ENCODE measurements around the gene GULP1. TPM values are rescaled to one million over a fixed set of nuclear protein-coding genes. Genes with fewer than 3 reads are reported as not detected.

GULP1 gene
- total and polyA plus RNA-seq, 2 donors, result 36.2 to 119 TPM

DNA sequence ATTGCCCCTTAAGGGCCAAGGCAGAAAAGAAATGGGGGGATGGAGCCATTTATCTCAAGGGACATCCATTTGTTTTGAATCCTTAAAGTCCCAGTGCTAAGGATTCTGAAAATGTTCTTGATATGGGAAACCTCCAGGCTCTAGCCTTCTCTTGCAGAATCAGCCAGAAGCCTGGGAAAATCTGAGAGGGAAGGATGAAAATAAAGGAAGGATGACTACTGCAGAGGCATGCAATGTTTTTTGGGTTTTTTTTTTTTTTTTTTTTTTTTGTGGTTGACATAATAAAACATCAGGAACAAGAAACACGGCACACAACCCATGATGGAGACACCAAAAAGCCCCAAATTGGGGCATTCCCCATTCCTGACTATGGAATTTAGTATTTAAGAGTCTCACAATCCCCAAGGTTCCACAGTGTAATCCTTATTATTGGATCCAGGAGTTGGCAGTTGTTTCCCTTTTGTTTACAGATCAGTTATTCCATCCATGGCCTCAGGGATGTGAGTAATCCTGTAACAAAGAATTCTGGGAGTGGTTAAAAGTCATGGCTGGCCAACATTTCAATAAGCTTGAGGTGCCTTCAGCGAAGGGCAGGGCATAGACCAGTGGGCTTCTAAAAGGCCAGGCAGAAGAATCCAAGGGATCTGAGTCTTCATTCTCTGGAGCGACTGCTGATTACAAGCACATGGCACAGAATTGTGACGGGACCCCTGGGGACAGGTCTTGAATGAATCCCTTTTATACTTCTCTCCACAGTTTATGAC lies 337.5 kb downstream of the GULP1 start:
- no peak for DNase-seq (ENCODE audit: extremely low spot score)
- Histone ChIP-seq H3K4me1 (ENCODE audit: insufficient read depth) (no peaks in the 10 kb centered on the region), H3K36me3 (ENCODE audit: insufficient read depth) (no peaks in the 10 kb centered on the region), H3K4me3 (ENCODE audit: low read depth, low read length) (no peak overlapping the region), H3K27ac (ENCODE audit: low read depth) (no peak overlapping the region)
- 73% methylated on average over 4 of the region's 4 CpGs for WGBS

DNA sequence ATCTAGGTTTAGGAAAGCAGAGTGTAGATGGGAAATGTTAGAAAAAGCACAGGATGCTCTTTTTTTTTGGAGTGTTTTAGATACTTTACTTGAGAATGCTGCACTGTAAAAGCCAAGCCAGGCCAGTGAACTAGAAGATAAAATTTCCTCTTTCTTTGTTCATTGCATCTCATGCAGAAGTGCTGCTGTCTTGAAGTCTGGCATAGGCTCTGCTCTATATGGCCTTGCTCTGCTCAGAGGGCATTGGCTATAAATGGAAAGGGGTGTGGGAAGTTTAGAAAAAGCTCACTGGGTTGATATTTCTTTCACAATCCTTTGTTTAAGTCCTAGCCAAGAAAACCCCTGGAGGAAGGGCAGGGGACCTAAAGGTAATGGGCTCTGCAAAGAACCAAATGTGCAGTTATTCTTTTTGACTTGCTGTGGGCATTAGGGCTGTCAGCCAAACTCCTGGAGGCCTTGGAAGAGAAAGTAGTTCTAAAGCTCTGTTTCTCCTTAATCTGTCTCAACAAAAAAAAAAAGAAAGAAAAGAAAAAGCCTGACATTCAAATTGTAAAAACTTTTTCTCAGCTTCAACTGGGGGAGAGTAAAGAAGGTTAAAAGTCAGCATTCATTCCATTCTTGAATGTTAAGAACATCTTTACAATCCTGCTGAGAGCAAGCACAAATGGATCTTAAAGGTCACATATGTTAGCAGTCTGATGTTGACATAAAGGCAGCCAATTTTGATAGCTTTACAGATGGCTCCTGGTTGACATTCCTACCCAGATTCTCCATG lies 338.3 kb downstream of the GULP1 start:
- Histone ChIP-seq H3K4me3 (ENCODE audit: low read depth, low read length) (no peak overlapping the region), H3K4me1 (ENCODE audit: insufficient read depth) (no peaks in the 10 kb centered on the region), H3K36me3 (ENCODE audit: insufficient read depth) (no peaks in the 10 kb centered on the region), H3K27ac (ENCODE audit: low read depth) (no peak overlapping the region)
- no peak for DNase-seq (ENCODE audit: extremely low spot score)

DNA sequence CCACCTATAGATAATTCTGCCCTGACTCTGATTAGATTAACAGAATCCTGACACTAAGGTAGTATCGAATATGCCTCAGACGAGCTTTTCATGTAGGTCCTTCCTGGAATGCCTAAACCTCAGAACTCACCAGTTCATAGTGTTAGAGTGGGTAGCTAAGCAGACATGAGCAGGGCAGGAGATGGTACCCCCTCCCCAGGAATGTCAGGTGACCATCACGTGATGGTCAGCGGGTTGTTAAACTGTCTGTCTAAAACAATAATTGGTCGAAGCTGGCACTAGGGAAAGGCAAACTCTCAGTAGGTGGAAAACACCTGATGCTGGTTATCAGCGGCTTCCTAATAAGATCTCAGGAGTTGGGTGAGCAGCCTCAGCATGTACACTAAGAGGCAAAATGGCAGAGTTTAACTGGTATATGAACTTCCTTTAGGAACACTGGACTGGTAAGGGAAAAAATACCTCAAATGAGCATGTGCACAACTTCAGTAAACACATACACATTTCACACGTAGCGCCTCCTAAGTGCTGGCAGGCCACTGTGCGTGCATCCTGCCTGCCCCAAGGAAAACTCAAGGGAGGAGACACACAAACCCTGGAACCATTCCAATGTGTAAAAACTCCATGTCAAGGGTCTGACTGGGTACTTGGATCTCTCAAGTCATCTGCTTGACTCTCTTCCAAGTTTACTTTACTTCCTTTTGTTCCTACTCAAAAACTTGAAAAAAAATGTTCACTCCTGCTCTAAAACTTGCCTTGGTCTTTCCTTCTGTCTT lies 339.5 kb downstream of the GULP1 start:
- DNase-seq (ENCODE audit: extremely low spot score), result no peak
- Histone ChIP-seq H3K27ac (ENCODE audit: low read depth) (no peak overlapping the region), H3K36me3 (ENCODE audit: insufficient read depth) (no peaks in the 10 kb centered on the region), H3K4me1 (ENCODE audit: insufficient read depth) (no peaks in the 10 kb centered on the region), H3K4me3 (ENCODE audit: low read depth, low read length) (no peak overlapping the region)
- WGBS, result 76% methylated on average over 9 of the region's 9 CpGs

DNA sequence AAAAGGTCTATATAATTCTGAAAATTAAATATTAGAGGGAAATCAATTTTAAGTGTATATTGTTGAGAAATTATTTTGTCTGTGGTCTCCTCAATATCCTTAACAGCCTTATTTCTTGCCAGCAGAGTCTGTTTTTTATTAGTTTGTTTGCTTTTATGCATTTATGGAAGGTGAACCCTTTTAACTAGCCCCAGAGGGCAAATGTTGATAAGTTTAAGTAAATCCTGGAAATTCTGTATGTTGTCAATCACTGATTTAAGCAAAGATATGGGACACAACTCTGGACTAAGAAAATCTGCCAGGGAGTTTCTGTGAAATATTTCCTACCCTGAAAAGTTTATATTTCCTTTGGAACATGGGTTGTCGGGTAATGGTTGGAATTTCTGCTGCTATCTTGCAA lies 343.0 kb downstream of the GULP1 start:
- no peaks in the 10 kb centered on the region for H3K36me3 ChIP-seq (ENCODE audit: insufficient read depth)
- no peak overlapping the region for H3K4me3 ChIP-seq (ENCODE audit: low read depth, low read length)
- WGBS, result 78% methylated on average over 1 of the region's 1 CpG
- DNase-seq (ENCODE audit: extremely low spot score), result no peak
- H3K27ac ChIP-seq (ENCODE audit: low read depth), result no peak overlapping the region
- no peaks in the 10 kb centered on the region for H3K4me1 ChIP-seq (ENCODE audit: insufficient read depth)

Small RNA genes lying within 50 kb of the gene (small RNA-seq; reads per million reads assigned to genes)
- gene MIR561 (3.2 reads per million, percentile 90 among the genes with 10 or more reads in this experiment), gene RNA5SP114 (not detected)

Data from urinary bladder (tissue), 4 donors.